HEK293 (cell line): ENCODE results near the gene MLKL.
A peak's percentile ranks its signal among the peaks of the same experiment; 100 is the strongest.

ENCODE experiments used
- CTCF ChIA-PET: fragments of 350-600 bp; formaldehyde crosslinking; extraction: SDS; loops from one replicate; lab custom pipeline; 2021; ENCODE audit warnings: antibody characterized with exemption; lab: Yijun Ruan, JAX
- POLR2A ChIA-PET: fragments of 300-600 bp; formaldehyde crosslinking; extraction: SDS; loops from one replicate; lab custom pipeline; 2020; ENCODE audit warnings: antibody characterized with exemption, inconsistent platforms; lab: Yijun Ruan, JAX
- H3K27ac ChIP-seq: fragments of 200-500 bp; sonication (Bioruptor generic); 2 replicates; pipeline ENCODE4 v1.5.1; 2014; ENCODE audit warnings: low read depth, low read length, control low read depth, inconsistent platforms; ENCODE audit errors: extremely low read depth
- H3K36me3 ChIP-seq, 2 experiments: fragments of 200-500 bp in 1 of 2; sonication (Bioruptor generic) in 1 of 2; 1 replicate in 1 of 2; 2 replicates in 1 of 2; pipeline ENCODE4 v1.5.1; 2014 to 2017; ENCODE audit warnings: inconsistent platforms in 2 of 2, low read length in 2 of 2; ENCODE audit not compliant: control insufficient read depth in 2 of 2, insufficient read depth in 1 of 2
- H3K4me1 ChIP-seq: fragments of 200-500 bp; sonication (Bioruptor generic); 2 replicates; pipeline ENCODE4 v1.5.1; 2014; ENCODE audit warnings: mild to moderate bottlenecking, low read length, inconsistent platforms; ENCODE audit not compliant: control insufficient read depth, insufficient read depth
- H3K4me3 ChIP-seq: 2 replicates; pipeline ENCODE4 v1.5.1; 2011; ENCODE audit warnings: low read depth, mild to moderate bottlenecking, control low read depth, low read length, moderate library complexity
- H3K9me3 ChIP-seq: fragments of 200-500 bp; sonication (Bioruptor generic); 2 replicates; pipeline ENCODE4 v1.5.1; 2014; ENCODE audit warnings: low read depth, low read length, inconsistent platforms; ENCODE audit not compliant: control insufficient read depth, insufficient read depth
- EGR2 ChIP-seq: fragments of 450-650 bp; formaldehyde crosslinking; IDR thresholded peaks from 2 replicates; pipeline ENCODE4 v1.5.1; 2016; ENCODE audit warnings: low read depth, missing biosample characterization, missing genetic modification characterization
- GLIS1 ChIP-seq: fragments of 450-650 bp; formaldehyde crosslinking; IDR thresholded peaks from 2 replicates; pipeline ENCODE4 v1.5.1; 2016; ENCODE audit warnings: missing biosample characterization, missing genetic modification characterization
- HOXA7 ChIP-seq: sonication (generic); formaldehyde crosslinking; IDR thresholded peaks from 2 replicates; pipeline ENCODE4 v1.8.1; 2022; ENCODE audit warnings: missing genetic modification reagents, borderline replicate concordance
- MZF1 ChIP-seq: fragments of 450-650 bp; formaldehyde crosslinking; IDR thresholded peaks from 2 replicates; pipeline ENCODE4 v1.5.1; 2017; ENCODE audit warnings: missing biosample characterization, missing genetic modification characterization, borderline replicate concordance
- SCRT2 ChIP-seq: fragments of 450-650 bp; formaldehyde crosslinking; IDR thresholded peaks from 2 replicates; pipeline ENCODE4 v1.5.1; 2016; ENCODE audit warnings: missing biosample characterization, missing genetic modification characterization
- ZBTB8A ChIP-seq: fragments of 450-650 bp; formaldehyde crosslinking; IDR thresholded peaks from 2 replicates; pipeline ENCODE4 v1.5.1; 2016; ENCODE audit warnings: missing biosample characterization, missing genetic modification characterization
- ZNF146 ChIP-seq: fragments of 450-650 bp; formaldehyde crosslinking; IDR thresholded peaks from 2 replicates; pipeline ENCODE4 v1.5.1; 2016; ENCODE audit warnings: missing biosample characterization, missing genetic modification characterization
- ZNF184 ChIP-seq: fragments of 450-650 bp; IDR thresholded peaks from 2 replicates; pipeline ENCODE4 v1.5.1; 2018; ENCODE audit warnings: missing biosample characterization, mild to moderate bottlenecking, missing genetic modification characterization
- ZNF248 ChIP-seq: fragments of 450-650 bp; formaldehyde crosslinking; IDR thresholded peaks from 2 replicates; pipeline ENCODE4 v1.5.1; 2017; ENCODE audit warnings: missing biosample characterization, missing genetic modification characterization
- ZNF302 ChIP-seq: fragments of 450-650 bp; formaldehyde crosslinking; IDR thresholded peaks from 2 replicates; pipeline ENCODE4 v1.5.1; 2016; ENCODE audit warnings: missing biosample characterization, missing genetic modification characterization, low read depth
- ZNF416 ChIP-seq: fragments of 450-650 bp; formaldehyde crosslinking; IDR thresholded peaks from 2 replicates; pipeline ENCODE4 v1.5.1; 2016; ENCODE audit warnings: missing biosample characterization, missing genetic modification characterization
- ZNF521 ChIP-seq: fragments of 450-650 bp; formaldehyde crosslinking; IDR thresholded peaks from 2 replicates; pipeline ENCODE4 v1.5.1; 2017; ENCODE audit warnings: missing biosample characterization, mild to moderate bottlenecking, missing genetic modification characterization
- ZNF561 ChIP-seq: fragments of 450-650 bp; IDR thresholded peaks from 2 replicates; pipeline ENCODE4 v1.5.1; 2018; ENCODE audit warnings: missing biosample characterization, missing genetic modification characterization, borderline replicate concordance
- ZNF623 ChIP-seq: fragments of 450-650 bp; formaldehyde crosslinking; IDR thresholded peaks from 2 replicates; pipeline ENCODE4 v1.5.1; 2016; ENCODE audit warnings: missing biosample characterization, missing genetic modification characterization
- ZNF629 ChIP-seq: fragments of 450-650 bp; formaldehyde crosslinking; IDR thresholded peaks from 2 replicates; pipeline ENCODE4 v1.5.1; 2017; ENCODE audit warnings: missing biosample characterization, missing genetic modification characterization
- ZNF701 ChIP-seq: fragments of 450-650 bp; formaldehyde crosslinking; IDR thresholded peaks from 2 replicates; pipeline ENCODE4 v1.5.1; 2016; ENCODE audit warnings: missing biosample characterization, missing genetic modification characterization
- ZNF747 ChIP-seq: fragments of 450-650 bp; formaldehyde crosslinking; IDR thresholded peaks from 2 replicates; pipeline ENCODE4 v1.5.1; 2016; ENCODE audit warnings: missing biosample characterization, missing genetic modification characterization
- ZNF76 ChIP-seq: fragments of 450-650 bp; formaldehyde crosslinking; IDR thresholded peaks from 2 replicates; pipeline ENCODE4; 2016; ENCODE audit warnings: low read depth, missing biosample characterization, missing genetic modification characterization, borderline replicate concordance
- ZNF785 ChIP-seq: fragments of 450-650 bp; formaldehyde crosslinking; IDR thresholded peaks from 2 replicates; pipeline ENCODE4 v1.5.1; 2016; ENCODE audit warnings: missing biosample characterization, missing genetic modification characterization
- ZNF792 ChIP-seq: fragments of 450-650 bp; formaldehyde crosslinking; IDR thresholded peaks from 2 replicates; pipeline ENCODE4 v1.5.1; 2016; ENCODE audit warnings: missing biosample characterization, missing genetic modification characterization
- ZNF837 ChIP-seq: fragments of 450-650 bp; formaldehyde crosslinking; IDR thresholded peaks from 2 replicates; pipeline ENCODE4 v1.5.1; 2016; ENCODE audit warnings: missing biosample characterization, missing genetic modification characterization
- ZNF843 ChIP-seq: fragments of 450-650 bp; formaldehyde crosslinking; IDR thresholded peaks from 2 replicates; pipeline ENCODE4 v1.5.1; 2016; ENCODE audit warnings: missing biosample characterization, missing genetic modification characterization
- ZSCAN16 ChIP-seq: fragments of 450-650 bp; formaldehyde crosslinking; IDR thresholded peaks from 2 replicates; pipeline ENCODE4 v1.5.1; 2016; ENCODE audit warnings: missing biosample characterization, missing genetic modification characterization
- TF ChIP-seq, protein P1 (sequence below): fragments of 450-650 bp; formaldehyde crosslinking; IDR thresholded peaks from 2 replicates; pipeline ENCODE4 v1.5.1; 2016; ENCODE audit warnings: missing biosample characterization, missing genetic modification characterization
- TF ChIP-seq, protein P2 (sequence below): fragments of 450-650 bp; formaldehyde crosslinking; IDR thresholded peaks from 2 replicates; pipeline ENCODE4 v1.5.1; 2016; ENCODE audit warnings: missing biosample characterization, missing genetic modification characterization

The MLKL gene

DNA sequence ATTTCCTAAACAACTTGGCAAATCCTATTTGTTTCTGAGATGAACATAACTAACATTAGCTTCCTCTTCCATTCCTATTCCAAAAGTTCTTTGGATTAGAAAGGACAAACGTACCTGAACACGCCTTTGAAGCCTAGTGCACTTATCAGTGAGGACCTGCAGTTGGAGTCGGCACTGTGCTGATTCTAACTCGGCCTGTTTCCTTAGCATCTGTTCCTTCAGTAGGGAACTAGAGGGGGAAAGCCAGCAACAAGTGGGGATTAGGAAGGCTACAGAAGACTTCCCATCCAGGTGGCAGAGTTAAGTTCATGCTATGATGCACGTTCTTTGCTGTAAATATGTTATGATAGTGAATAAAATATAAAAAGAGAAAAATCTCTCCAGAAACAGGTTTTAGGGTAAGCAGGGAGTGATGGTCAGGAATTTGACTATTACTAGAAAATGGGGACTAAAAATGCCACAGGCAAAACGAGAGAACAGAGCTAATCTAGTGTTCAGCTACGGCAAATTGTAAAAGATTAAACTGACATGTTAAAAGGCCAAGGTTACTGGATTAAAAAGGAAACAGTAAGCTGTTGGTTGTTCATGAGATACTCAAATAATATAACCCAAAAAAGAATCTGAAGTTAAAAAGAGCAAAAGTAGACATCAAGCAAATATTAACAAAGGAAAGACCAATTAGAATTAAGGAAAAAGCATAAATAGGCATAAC is 62.8 kb downstream of the MLKL start:
- H3K9me3 ChIP-seq: no peaks in the 10 kb centered on the region
- H3K4me3 ChIP-seq: no peak overlapping the region
- H3K27ac ChIP-seq: no peak overlapping the region
- H3K4me1 ChIP-seq: no peaks in the 10 kb centered on the region
- CTCF ChIA-PET: interaction anchor here (0.6 to 1.5 kb wide), 4 partner anchors 11 to 504 kb away, joined by 3 to 5 read pairs (median 4); no protein-coding TSS in a partner anchor
- POLR2A ChIA-PET: no interaction called here
- TF ChIP-seq ZNF521 (no peak), ZNF837 (no peak), SCRT2 (tag by site-specific recombination) (peak; percentile 73), ZNF76 (no peak)
- TF ChIP-seq, all 188 proteins: peak for 1
- H3K36me3 ChIP-seq: peaks cover 84 to 91% of the 10 kb centered on the region in 2 experiments

GRCh38 chr16:74635303-74635702 is 65.4 kb downstream of the MLKL start:
- no peak overlapping the region for H3K27ac ChIP-seq
- no peak overlapping the region for H3K4me3 ChIP-seq
- POLR2A ChIA-PET: interaction anchor here (0.9 kb wide), 1 partner anchor 32 kb away, joined by 3 read pairs; the partner anchor contains the start of gene RFWD3
- no peak for TF ChIP-seq EGR2
- no peak for TF ChIP-seq ZNF747 (tag by site-specific recombination)
- no peak for TF ChIP-seq ZNF792 (tag by site-specific recombination)
- no peak for TF ChIP-seq GLIS1
- TF ChIP-seq, protein P1, sequence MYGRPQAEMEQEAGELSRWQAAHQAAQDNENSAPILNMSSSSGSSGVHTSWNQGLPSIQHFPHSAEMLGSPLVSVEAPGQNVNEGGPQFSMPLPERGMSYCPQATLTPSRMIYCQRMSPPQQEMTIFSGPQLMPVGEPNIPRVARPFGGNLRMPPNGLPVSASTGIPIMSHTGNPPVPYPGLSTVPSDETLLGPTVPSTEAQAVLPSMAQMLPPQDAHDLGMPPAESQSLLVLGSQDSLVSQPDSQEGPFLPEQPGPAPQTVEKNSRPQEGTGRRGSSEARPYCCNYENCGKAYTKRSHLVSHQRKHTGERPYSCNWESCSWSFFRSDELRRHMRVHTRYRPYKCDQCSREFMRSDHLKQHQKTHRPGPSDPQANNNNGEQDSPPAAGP (tag by site-specific recombination): no peak
- no peak for TF ChIP-seq ZNF843
- no peak for TF ChIP-seq MZF1 (tag by site-specific recombination)
- TF ChIP-seq ZNF302 (tag by site-specific recombination): no peak
- no peak for TF ChIP-seq HOXA7
- no peak for TF ChIP-seq ZNF785 (tag by site-specific recombination)
- TF ChIP-seq ZNF561 (tag by site-specific recombination): no peak
- no peaks in the 10 kb centered on the region for H3K4me1 ChIP-seq
- H3K36me3 ChIP-seq: peaks cover 84 to 97% of the 10 kb centered on the region in 2 experiments
- H3K9me3 ChIP-seq: no peaks in the 10 kb centered on the region
- CTCF ChIA-PET: interaction anchor here (0.8 to 1.0 kb wide), 2 partner anchors 13 to 16 kb away, joined by 5 to 6 read pairs; no protein-coding TSS in a partner anchor

GRCh38 chr16:74633686-74634085 is 67.0 kb downstream of the MLKL start:
- ChIA-PET POLR2A (interaction anchor here (0.7 kb wide), 1 partner anchor 539 kb away, joined by 3 read pairs; no protein-coding TSS in a partner anchor), CTCF (interaction anchor here (1.1 kb wide), 1 partner anchor 229 kb away, joined by 4 read pairs; no protein-coding TSS in a partner anchor)
- Histone ChIP-seq H3K36me3 (peaks cover 80 to 97% of the 10 kb centered on the region in 2 experiments), H3K9me3 (no peaks in the 10 kb centered on the region), H3K4me1 (no peaks in the 10 kb centered on the region), H3K27ac (no peak overlapping the region)
- TF ChIP-seq ZNF184 (tag by site-specific recombination): no peak
- TF ChIP-seq ZNF416 (tag by site-specific recombination): no peak
- no peak for TF ChIP-seq MZF1 (tag by site-specific recombination)
- TF ChIP-seq ZNF792 (tag by site-specific recombination): no peak
- TF ChIP-seq ZSCAN16 (tag by site-specific recombination): no peak
- no peak for TF ChIP-seq ZNF701
- no peak for TF ChIP-seq ZBTB8A
- TF ChIP-seq ZNF629 (tag by site-specific recombination): no peak
- TF ChIP-seq ZNF146: no peak
- TF ChIP-seq ZNF747 (tag by site-specific recombination): no peak
- no peak for TF ChIP-seq ZNF623 (tag by site-specific recombination)
- TF ChIP-seq ZNF248 (tag by site-specific recombination): no peak
- TF ChIP-seq, protein P2, sequence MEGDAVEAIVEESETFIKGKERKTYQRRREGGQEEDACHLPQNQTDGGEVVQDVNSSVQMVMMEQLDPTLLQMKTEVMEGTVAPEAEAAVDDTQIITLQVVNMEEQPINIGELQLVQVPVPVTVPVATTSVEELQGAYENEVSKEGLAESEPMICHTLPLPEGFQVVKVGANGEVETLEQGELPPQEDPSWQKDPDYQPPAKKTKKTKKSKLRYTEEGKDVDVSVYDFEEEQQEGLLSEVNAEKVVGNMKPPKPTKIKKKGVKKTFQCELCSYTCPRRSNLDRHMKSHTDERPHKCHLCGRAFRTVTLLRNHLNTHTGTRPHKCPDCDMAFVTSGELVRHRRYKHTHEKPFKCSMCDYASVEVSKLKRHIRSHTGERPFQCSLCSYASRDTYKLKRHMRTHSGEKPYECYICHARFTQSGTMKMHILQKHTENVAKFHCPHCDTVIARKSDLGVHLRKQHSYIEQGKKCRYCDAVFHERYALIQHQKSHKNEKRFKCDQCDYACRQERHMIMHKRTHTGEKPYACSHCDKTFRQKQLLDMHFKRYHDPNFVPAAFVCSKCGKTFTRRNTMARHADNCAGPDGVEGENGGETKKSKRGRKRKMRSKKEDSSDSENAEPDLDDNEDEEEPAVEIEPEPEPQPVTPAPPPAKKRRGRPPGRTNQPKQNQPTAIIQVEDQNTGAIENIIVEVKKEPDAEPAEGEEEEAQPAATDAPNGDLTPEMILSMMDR (tag by site-specific recombination): no peak
- TF ChIP-seq, all 188 proteins: peak for 0
- no peak overlapping the region for H3K4me3 ChIP-seq
